BE2C (cell line): ENCODE data around the gene ZNF627.

ENCODE experiments used
- DNase-seq: peaks from one replicate; pipeline ENCODE4 v3.0.0-alpha.2; 2020
- H3K27me3 ChIP-seq: fragments of 250-450 bp; sonication (Bioruptor Pico); 2 replicates; pipeline ENCODE4 v1.5.1; 2020; ENCODE audit warnings: mild to moderate bottlenecking
- H3K36me3 ChIP-seq: fragments of 250-450 bp; sonication (Bioruptor Pico); 2 replicates; pipeline ENCODE4 v1.5.1; 2020; ENCODE audit warnings: mild to moderate bottlenecking
- H3K4me1 ChIP-seq: fragments of 250-450 bp; sonication (Bioruptor Pico); 2 replicates; pipeline ENCODE4 v1.5.1; 2020
- H3K4me3 ChIP-seq: 2 replicates; pipeline ENCODE4 v1.5.1; 2011; ENCODE audit warnings: low read depth, low read length
- H3K9me3 ChIP-seq: fragments of 250-450 bp; sonication (Bioruptor Pico); 2 replicates; pipeline ENCODE4 v1.5.1; 2020
- CTCF ChIP-seq: IDR thresholded peaks from 2 replicates; pipeline ENCODE4 v1.5.1; 2012; ENCODE audit warnings: mild to moderate bottlenecking, low read depth, low read length

ZNF627 gene

GRCh38 chr19:11581740-11582139, 15.5 kb upstream of the ZNF627 start:
- no peak overlapping the region for H3K4me3 ChIP-seq
- DNase-seq, result no peak

GRCh38 chr19:11586331-11586730, 11.0 kb upstream of the ZNF627 start:
- H3K4me1 ChIP-seq, result no peaks in the 10 kb centered on the region
- TF ChIP-seq CTCF, result no peak

More at GRCh38 chr19:11581740-11582139, 15.5 kb upstream of the ZNF627 start:
- Histone ChIP-seq H3K4me1 (peaks cover 5% of the 10 kb centered on the region; the same call in 1 of the 2 replicates), H3K27me3 (no peaks in the 10 kb centered on the region), H3K36me3 (no peaks in the 10 kb centered on the region), H3K9me3 (no peaks in the 10 kb centered on the region)
- TF ChIP-seq CTCF, result no peak

GRCh38 chr19:11587302-11587974, 9.8 kb upstream of the ZNF627 start:
- no peaks in the 10 kb centered on the region for H3K27me3 ChIP-seq
- H3K4me3 ChIP-seq, result peak overlapping the region; percentile 33
- peak; percentile 89 for TF ChIP-seq CTCF
- no peaks in the 10 kb centered on the region for H3K9me3 ChIP-seq
- H3K4me1 ChIP-seq, result no peaks in the 10 kb centered on the region
- DNase-seq, result peak; percentile 82
- H3K36me3 ChIP-seq, result no peaks in the 10 kb centered on the region

More at GRCh38 chr19:11586331-11586730, 11.0 kb upstream of the ZNF627 start:
- DNase-seq, result no peak
- Histone ChIP-seq H3K4me3 (no peak overlapping the region), H3K27me3 (no peaks in the 10 kb centered on the region), H3K36me3 (no peaks in the 10 kb centered on the region), H3K9me3 (no peaks in the 10 kb centered on the region)

- Histone ChIP-seq H3K4me3 (peak overlapping the region; percentile 33), H3K9me3 (no peaks in the 10 kb centered on the region), H3K36me3 (no peaks in the 10 kb centered on the region), H3K4me1 (no peaks in the 10 kb centered on the region), H3K27me3 (no peaks in the 10 kb centered on the region)
- DNase-seq, result no peak
- TF ChIP-seq CTCF, result no peak
Observed at GRCh38 chr19:11587975-11588631, 9.2 kb upstream of the ZNF627 start.

- Histone ChIP-seq H3K27me3 (no peaks in the 10 kb centered on the region), H3K36me3 (peaks cover 7% of the 10 kb centered on the region), H3K4me3 (no peak overlapping the region), H3K9me3 (no peaks in the 10 kb centered on the region), H3K4me1 (no peaks in the 10 kb centered on the region)
- no peak for TF ChIP-seq CTCF
- DNase-seq, result no peak
Observed at GRCh38 chr19:11594084-11594483, 3.2 kb upstream of the ZNF627 start.

- Histone ChIP-seq H3K27me3 (no peaks in the 10 kb centered on the region), H3K9me3 (no peaks in the 10 kb centered on the region), H3K4me3 (no peak overlapping the region), H3K4me1 (no peaks in the 10 kb centered on the region), H3K36me3 (peaks cover 19% of the 10 kb centered on the region)
- no peak for DNase-seq
- TF ChIP-seq CTCF, result no peak
Observed at GRCh38 chr19:11596156-11596555, 1.1 kb upstream of the ZNF627 start.
